SU-DHL-6 (cell line): ENCODE results near the gene WARS2.

Source experiments
- EZH2phosphoT487 ChIP-seq: fragments of 200-600 bp; sonication (generic), shearing (Covaris generic); conservative IDR thresholded peaks from 2 replicates; pipeline ENCODE4 v1.6.1; 2018; ENCODE audit warnings: mild to moderate bottlenecking, antibody characterized with exemption, low read length, moderate library complexity, mixed read lengths
- TF ChIP-seq, protein P1 (sequence below): fragments of 200-600 bp; sonication (generic); IDR thresholded peaks from one replicate; pipeline ENCODE4 v1.5.1; 2017; ENCODE audit warnings: antibody characterized with exemption, mild to moderate bottlenecking, low read length, moderate library complexity; ENCODE audit not compliant: insufficient read depth, poor library complexity, severe bottlenecking

DNA sequence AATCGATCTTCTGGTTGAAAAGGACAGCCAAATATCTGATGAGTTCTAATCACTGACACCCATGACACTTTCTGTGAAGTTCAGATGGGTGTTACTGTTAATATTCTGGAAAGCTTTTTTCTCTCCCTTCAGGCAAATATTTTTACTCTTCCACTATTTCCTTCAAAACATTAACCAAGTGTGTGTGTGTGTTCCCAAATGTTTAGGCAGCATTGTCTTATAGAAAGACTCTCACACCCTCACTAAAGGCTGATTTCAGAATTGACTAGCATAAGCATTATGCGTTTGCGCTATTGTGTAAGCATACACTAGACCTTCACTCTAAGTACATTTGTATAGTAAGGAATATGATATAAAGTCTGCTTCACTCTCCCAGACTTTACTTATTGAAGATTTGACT is 24.7 kb downstream of the WARS2 start:
- TF ChIP-seq, protein P1, sequence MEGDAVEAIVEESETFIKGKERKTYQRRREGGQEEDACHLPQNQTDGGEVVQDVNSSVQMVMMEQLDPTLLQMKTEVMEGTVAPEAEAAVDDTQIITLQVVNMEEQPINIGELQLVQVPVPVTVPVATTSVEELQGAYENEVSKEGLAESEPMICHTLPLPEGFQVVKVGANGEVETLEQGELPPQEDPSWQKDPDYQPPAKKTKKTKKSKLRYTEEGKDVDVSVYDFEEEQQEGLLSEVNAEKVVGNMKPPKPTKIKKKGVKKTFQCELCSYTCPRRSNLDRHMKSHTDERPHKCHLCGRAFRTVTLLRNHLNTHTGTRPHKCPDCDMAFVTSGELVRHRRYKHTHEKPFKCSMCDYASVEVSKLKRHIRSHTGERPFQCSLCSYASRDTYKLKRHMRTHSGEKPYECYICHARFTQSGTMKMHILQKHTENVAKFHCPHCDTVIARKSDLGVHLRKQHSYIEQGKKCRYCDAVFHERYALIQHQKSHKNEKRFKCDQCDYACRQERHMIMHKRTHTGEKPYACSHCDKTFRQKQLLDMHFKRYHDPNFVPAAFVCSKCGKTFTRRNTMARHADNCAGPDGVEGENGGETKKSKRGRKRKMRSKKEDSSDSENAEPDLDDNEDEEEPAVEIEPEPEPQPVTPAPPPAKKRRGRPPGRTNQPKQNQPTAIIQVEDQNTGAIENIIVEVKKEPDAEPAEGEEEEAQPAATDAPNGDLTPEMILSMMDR, result no peak
- no peak for TF ChIP-seq EZH2phosphoT487
